GM19099 (cell line): ENCODE measurements around the gene LMAN1L.

Source experiments
- POLR2A ChIP-seq: IDR thresholded peaks from 3 replicates; pipeline ENCODE4 v1.6.1; 2011; ENCODE audit warnings: low read depth; ENCODE audit not compliant: insufficient read length; ENCODE audit errors: extremely low read depth

Gene LMAN1L

DNA sequence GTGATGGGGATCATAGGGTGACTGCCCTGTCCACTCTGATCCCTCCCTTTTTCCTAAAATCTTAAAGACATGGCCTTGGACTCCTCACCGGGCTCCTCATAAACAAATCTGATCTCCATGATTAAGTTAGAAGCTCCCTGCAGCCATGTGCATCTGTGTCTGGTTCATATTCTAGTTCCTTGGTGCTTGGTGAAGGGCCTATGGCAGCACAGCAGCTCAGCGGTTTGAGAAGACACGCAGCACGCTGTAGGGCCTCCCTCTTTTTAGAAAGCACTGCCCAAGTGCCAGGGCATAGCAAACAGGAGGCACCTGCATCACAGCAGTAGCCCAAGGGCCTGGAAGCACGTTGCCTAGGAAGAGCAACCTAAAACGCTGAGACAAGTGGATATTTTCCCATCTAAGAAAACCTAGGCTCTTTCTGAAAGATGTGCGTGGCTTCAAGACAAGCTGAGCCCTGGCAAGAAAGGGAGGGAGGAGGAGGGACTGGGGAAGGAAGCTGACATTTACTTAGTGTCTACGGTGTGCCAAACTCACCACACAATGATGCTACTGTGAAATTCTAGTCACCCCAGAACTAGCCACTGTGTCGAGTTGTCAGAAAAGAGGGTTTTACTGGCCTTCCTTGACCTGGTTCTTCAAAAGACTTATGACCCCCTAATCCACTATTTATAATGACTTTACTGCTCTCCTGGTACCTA, 45.2 kb downstream of the LMAN1L start:
- no peak for TF ChIP-seq POLR2A

DNA sequence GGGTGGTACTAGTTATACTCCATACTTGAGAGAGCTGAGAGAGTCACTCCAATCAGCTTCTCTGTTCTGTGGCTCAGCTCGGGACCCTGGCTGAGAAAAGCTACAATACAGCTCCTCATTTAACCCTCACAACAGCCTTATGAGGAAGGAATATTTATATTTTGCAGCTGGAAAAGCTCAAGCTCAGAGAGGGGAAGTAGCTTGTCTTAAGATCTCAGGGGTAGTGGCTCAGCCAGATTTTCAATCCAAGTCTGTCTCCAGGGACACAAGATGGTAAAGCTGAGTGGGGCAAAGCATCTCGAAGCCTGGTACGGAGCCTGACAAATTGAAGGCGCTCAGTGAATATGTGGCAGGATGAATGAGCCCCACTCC, 45.7 kb downstream of the LMAN1L start:
- no peak for TF ChIP-seq POLR2A

- TF ChIP-seq POLR2A, result no peak
Observed at GRCh38 chr15:74863239-74864056, 50.8 kb downstream of the LMAN1L start.

GRCh38 chr15:74864296-74864695, 51.7 kb downstream of the LMAN1L start:
- no peak for TF ChIP-seq POLR2A

DNA sequence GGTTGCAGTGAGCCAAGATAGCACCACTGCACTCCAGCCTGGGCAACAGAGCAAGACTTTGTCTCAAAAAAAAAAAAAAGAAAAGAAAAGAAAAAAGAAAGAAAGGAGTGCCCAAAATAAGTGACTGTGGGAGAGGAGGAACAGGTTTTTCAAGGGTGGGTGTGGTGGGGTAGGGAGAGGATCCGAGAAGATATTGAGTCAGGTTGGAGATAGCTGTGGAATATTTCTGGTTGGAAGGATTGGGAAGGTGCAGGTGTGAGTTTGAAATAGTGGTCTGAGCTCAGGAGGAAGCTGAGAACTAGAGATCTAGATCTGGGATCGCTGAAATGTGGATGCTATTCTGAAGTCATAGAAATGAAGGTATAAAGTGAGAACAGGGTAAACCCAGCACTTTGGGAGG, 52.7 kb downstream of the LMAN1L start:
- no peak for TF ChIP-seq POLR2A

- TF ChIP-seq POLR2A, result no peak
Observed at GRCh38 chr15:74866090-74866489, 53.5 kb downstream of the LMAN1L start.

GRCh38 chr15:74867466-74868038, 54.9 kb downstream of the LMAN1L start:
- no peak for TF ChIP-seq POLR2A

DNA sequence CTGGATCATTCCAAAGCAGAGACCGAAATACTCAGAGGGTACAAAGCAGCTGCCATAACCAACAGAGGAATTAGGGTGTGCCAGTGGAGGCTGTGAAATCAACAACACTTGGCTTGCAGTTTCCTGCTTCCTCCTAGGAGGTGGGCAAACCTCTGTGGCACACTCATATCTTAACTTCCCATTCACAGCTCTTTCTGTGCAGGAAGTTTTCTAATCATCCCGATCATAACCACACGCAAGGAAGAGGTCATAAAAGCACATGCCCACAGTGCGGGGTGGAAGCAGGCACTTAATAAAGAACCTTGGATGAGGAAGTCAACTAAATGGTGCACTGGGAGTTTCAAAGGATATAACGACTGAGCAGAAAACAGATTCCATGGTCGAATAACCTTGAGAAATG, 55.4 kb downstream of the LMAN1L start:
- TF ChIP-seq POLR2A, result no peak

DNA sequence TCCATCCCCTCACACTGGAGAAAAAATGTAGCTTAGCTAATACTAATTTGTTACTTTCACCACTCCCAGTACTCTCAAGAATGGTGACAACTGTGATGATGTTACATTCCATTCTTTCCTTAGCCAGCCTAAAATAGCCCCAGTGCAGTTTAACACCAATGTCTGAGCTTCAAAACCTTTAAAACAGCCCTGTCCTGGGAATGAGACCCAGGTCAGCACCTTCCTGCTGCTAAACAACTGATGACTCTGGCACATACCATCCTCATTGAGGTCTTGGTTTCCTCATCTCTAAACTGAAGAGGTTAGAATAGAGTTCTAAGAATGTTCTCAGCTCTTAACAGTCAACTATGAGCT, 56.7 kb downstream of the LMAN1L start:
- no peak for TF ChIP-seq POLR2A

DNA sequence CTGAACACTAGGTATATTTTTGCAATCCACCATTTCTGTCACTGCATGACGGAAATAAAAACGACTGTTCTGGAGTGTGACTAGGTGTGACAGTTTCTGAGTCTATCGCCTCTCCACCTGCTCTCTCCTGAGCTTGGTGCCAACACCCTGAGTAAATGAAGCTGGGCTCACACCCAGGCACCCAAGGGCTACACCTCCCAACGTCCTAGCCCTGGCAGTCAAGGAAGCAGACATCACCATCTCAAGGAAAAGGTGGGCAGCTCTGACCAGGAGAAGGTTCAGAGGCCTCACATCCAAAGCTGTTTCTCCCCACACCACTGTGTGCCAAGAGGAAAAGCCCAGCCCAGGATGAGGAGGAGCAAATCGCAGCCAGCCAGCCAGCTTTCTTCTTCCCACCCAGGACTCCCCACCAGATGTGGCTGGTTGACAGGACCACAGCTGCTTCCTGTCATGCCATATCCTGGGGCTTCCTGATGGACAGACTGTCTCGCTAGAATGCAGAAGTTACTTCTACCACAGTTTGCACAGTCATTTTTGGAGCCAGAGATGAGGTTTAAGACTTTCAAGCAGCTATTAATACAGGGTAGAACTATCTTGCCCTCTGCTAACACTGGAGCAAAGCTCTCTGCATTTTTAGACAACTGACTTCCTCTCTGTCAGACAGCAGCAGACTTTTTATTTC, 57.2 kb downstream of the LMAN1L start:
- TF ChIP-seq POLR2A, result peak; percentile 26

DNA sequence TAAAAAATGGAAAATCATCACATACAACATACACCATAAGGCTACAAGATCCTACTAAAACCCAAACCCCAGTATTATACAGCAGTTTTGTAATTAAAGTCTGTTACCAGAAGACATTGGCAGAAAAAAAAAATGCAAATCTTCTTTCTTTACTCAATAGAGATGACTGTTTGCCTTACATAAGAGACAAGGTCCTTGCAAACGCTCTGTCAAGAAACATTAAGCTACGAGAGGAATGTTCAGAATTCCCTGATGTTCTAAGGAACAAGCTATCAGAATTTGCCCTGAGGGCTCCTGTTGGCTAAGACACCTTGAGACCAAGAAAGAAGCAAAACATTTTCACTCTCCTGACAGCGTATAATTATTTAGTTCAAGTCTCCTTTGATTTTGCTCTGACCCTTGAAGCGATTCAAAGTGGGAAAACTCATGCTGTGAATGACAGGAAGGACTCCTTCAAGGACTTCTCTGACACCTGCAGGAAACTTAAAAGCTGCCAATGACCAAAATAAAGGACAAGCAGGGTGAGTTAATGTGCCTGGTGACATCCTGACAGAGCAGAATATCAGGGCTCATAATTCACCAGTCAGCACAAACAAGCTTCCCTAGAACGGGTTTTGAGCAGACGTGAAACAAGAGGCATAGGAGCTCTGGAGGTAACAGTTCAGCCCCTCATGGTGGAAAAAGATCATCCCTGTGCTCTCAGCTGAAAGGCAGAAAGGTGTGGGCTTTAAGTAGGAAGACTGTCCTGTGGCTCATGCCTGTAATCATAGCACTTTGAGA, 58.0 kb downstream of the LMAN1L start:
- no peak for TF ChIP-seq POLR2A

DNA sequence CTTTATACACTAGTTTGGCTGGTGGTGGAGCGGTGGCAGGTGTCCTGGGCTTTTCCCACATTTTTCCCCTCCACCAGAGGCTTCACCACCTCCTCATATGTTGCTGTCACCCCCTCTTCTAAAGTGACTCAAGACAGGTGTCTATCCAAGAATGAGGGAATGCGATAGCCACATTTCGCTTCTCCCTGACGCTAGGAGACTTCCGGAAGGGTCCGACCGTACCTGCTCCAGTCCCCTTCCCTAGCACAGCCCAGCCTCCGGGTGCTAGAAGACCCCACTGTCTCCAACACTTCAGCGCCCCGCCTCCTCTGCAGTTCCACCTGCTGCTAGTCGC, 60.0 kb downstream of the LMAN1L start:
- no peak for TF ChIP-seq POLR2A

GRCh38 chr15:74873036-74873755, 60.6 kb downstream of the LMAN1L start, which contains the start of gene SCAMP2:
Gene SCAMP2 (minus strand): TSS chr15:74873365. CDS start chr15:74873255, 110 bp downstream.
- peak; percentile 94 for TF ChIP-seq POLR2A

GRCh38 chr15:74873756-74874424, 61.3 kb downstream of the LMAN1L start:
- TF ChIP-seq POLR2A, result no peak
